Ishikawa (cell line): Measurements from ENCODE around the gene CYB5D1.

Experiments used
- CREB1 ChIP-seq: IDR thresholded peaks from 2 replicates; pipeline ENCODE4 v1.6.1; 2012; ENCODE audit warnings: low read depth
- RAD21 ChIP-seq: IDR thresholded peaks from 2 replicates; pipeline ENCODE4 v1.6.1; 2012; ENCODE audit warnings: low read depth

- no peak for TF ChIP-seq RAD21
- no peak for TF ChIP-seq CREB1
These were observed 38.8 kb upstream of the CYB5D1 start for GRCh38 chr17:7818746-7819645.
